Peyer's patch (tissue), 4 donors: ENCODE measurements around the gene VSIR. TPM values are rescaled to one million over a fixed set of nuclear protein-coding genes. Genes with fewer than 3 reads are reported as not detected.

ENCODE experiments used
- DNase-seq, 3 donors: peaks; one replicate each; pipeline ENCODE4 v3.0.0-alpha.2; 2017 to 2019
- H3K27ac ChIP-seq, 4 donors: fragments of 200-600 bp; sonication (generic); one replicate each; pipeline ENCODE4 v1.5.1; 2016 to 2019
- H3K27me3 ChIP-seq, 2 donors: fragments of 200-600 bp; sonication (generic); one replicate each; pipeline ENCODE4 v1.5.1; 2019
- H3K36me3 ChIP-seq, 3 donors: fragments of 200-600 bp; sonication (generic); one replicate each; pipeline ENCODE4 v1.5.1; 2016 to 2019
- H3K4me1 ChIP-seq, 4 donors: fragments of 200-600 bp; sonication (generic); one replicate each; pipeline ENCODE4 v1.5.1; 2016 to 2019
- H3K4me3 ChIP-seq, 4 donors: fragments of 200-600 bp; sonication (generic); 1 replicate in 3 of 4; 2 replicates in 1 of 4; pipeline ENCODE4 v1.5.1; 2016 to 2019; ENCODE audit warnings: mild to moderate bottlenecking in 1 of 4
- H3K9me3 ChIP-seq, 4 donors: fragments of 200-600 bp; sonication (generic); one replicate each; pipeline ENCODE4 v1.5.1; 2016 to 2019; ENCODE audit warnings: mild to moderate bottlenecking in 1 of 4
- CTCF ChIP-seq, 6 experiments: fragments of 450-650 bp in 4 of 6; fragments of 200-600 bp in 2 of 6; sonication (generic) in 1 of 6; IDR thresholded peaks; one replicate each; pipeline ENCODE4 v1.5.1; 2017 to 2019; ENCODE audit warnings: antibody characterized with exemption in 6 of 6, mild to moderate bottlenecking in 3 of 6, moderate library complexity in 1 of 6
- POLR2A ChIP-seq, 2 donors: fragments of 450-650 bp; IDR thresholded peaks; one replicate each; pipeline ENCODE4 v1.5.1; 2017; ENCODE audit warnings: antibody characterized with exemption in 2 of 2, mild to moderate bottlenecking in 2 of 2, moderate library complexity in 2 of 2
- total RNA-seq, 4 donors: library from RNA; depleted of rRNA; stranded (reverse); fragments of >200 nt; gene quantifications; one replicate each; pipeline ENCODE4 v1.1.0, GENCODE V29; 2016

VSIR gene
- total RNA-seq, 4 donors from 2014 or later = 38.0 to 169 (median 127) TPM

- H3K4me1 ChIP-seq = peaks cover 40 to 82% (median 75%) of the 10 kb centered on the region in 4 donors
- no peaks in the 10 kb centered on the region for H3K27me3 ChIP-seq
- H3K27ac ChIP-seq = peak overlapping the region; percentile 82 to 93 (median 88)
- peaks cover 0 to 31% (median 3%) of the 10 kb centered on the region in 3 donors for H3K36me3 ChIP-seq
- TF ChIP-seq CTCF (IDR thresholded peaks at IDR 0.05) (peak in 3 of 6 experiments; percentile 33 to 34 (median 33)), POLR2A (IDR thresholded peaks at IDR 0.05) (no peak)
- H3K4me3 ChIP-seq = peak overlapping the region in 1 of 4 donors; percentile 14
- H3K9me3 ChIP-seq = no peaks in the 10 kb centered on the region
- DNase-seq = peak; percentile 76 to 93 (median 87)
Observed at GRCh38 chr10:71748671-71749191, 24.6 kb downstream of the VSIR start.

- Histone ChIP-seq H3K4me1 (peaks cover 38 to 73% (median 66%) of the 10 kb centered on the region in 4 donors), H3K27me3 (no peaks in the 10 kb centered on the region), H3K9me3 (no peaks in the 10 kb centered on the region), H3K36me3 (peaks cover 0 to 28% (median 3%) of the 10 kb centered on the region in 3 donors), H3K27ac (peak overlapping the region; percentile 82 to 93 (median 88)), H3K4me3 (no peak overlapping the region)
- TF ChIP-seq CTCF (IDR thresholded peaks at IDR 0.05) (no peak), POLR2A (IDR thresholded peaks at IDR 0.05) (no peak)
- DNase-seq = peak in 2 of 3 donors; percentile 72 to 76
Observed at GRCh38 chr10:71747551-71748523, 25.5 kb downstream of the VSIR start.

- H3K27ac ChIP-seq = peak overlapping the region; percentile 82 to 93 (median 88)
- no peak for DNase-seq
- H3K4me1 ChIP-seq = peaks cover 36 to 65% (median 60%) of the 10 kb centered on the region in 4 donors
- no peak overlapping the region for H3K4me3 ChIP-seq
- H3K9me3 ChIP-seq = no peaks in the 10 kb centered on the region
- TF ChIP-seq CTCF (IDR thresholded peaks at IDR 0.05) (no peak), POLR2A (IDR thresholded peaks at IDR 0.05) (no peak)
- H3K36me3 ChIP-seq = peaks cover 0 to 20% (median 3%) of the 10 kb centered on the region in 3 donors
- no peaks in the 10 kb centered on the region for H3K27me3 ChIP-seq
Observed at GRCh38 chr10:71747039-71747531, 26.2 kb downstream of the VSIR start.

- Histone ChIP-seq H3K36me3 (peaks cover 0 to 14% (median 3%) of the 10 kb centered on the region in 3 donors), H3K27me3 (no peaks in the 10 kb centered on the region), H3K9me3 (no peaks in the 10 kb centered on the region), H3K27ac (peak overlapping the region; percentile 82 to 93 (median 88)), H3K4me1 (peaks cover 36 to 62% (median 56%) of the 10 kb centered on the region in 4 donors), H3K4me3 (no peak overlapping the region)
- TF ChIP-seq POLR2A (IDR thresholded peaks at IDR 0.05) = no peak
- peak in 2 of 6 experiments; percentile 17 to 22 for TF ChIP-seq CTCF (IDR thresholded peaks at IDR 0.05)
- peak in 2 of 3 donors; percentile 44 to 76 for DNase-seq
Observed at GRCh38 chr10:71746344-71747037, 26.8 kb downstream of the VSIR start.

GRCh38 chr10:71745664-71746250 is 27.6 kb downstream of the VSIR start:
- Histone ChIP-seq H3K9me3 (no peaks in the 10 kb centered on the region), H3K27me3 (no peaks in the 10 kb centered on the region), H3K27ac (peak overlapping the region; percentile 82 to 93 (median 88)), H3K4me3 (no peak overlapping the region), H3K36me3 (peaks cover 0 to 8% (median 3%) of the 10 kb centered on the region in 3 donors), H3K4me1 (peaks cover 36 to 61% (median 52%) of the 10 kb centered on the region in 4 donors)
- DNase-seq = no peak
- TF ChIP-seq POLR2A (IDR thresholded peaks at IDR 0.05) (no peak), CTCF (IDR thresholded peaks at IDR 0.05) (no peak)
